ENCODE measurements around the gene SPI1.

The SPI1 gene

GRCh38 chr11:47378010-47378835 lies at the start of gene SPI1:
Gene SPI1, minus strand, starts transcription at chr11:47378547. Its CDS starts 194 bp downstream, at chr11:47378353.
- DNase-seq, result no peak

DNA sequence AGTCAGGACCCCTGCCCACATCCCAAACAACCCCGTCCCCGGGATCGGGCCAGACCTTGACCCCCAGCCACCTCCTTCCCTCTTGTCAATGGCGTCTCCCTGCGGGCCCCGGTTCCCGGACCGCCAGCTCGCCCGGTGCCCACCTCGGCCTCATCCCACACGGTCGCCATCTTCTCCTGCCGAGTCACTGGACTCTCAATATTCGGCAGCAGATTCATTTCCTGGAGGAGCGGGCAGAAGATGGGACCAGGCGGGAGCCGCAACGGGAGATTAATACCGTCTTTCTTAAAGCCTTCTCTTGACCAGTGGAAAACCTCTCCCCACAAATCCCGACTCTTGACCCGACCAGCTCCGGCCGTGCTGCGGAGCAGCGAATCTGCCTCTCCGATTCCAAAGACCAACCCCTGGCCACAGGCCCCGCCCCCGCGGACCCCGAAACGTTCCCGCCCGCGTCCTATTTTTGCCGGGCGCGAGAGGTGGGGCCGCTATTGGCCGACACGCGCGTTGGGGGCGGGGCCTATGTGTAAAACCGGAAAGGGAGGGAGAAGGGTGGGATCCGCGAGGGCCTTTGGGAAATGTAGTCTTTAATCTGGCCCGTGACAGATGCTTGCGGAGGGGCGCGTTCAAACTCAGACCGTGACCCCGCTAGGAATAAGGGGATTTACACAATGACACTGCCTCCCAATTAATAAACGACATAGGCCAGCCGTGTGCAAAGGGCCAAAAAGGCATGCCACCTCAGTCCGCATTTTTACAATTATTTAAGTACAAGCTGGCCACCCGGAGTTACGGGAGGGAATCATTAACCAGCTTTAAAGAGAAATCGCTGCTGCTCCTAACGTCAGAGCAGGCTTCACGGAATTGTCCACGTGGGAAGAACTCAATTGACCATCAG lies 48.0 kb upstream of the SPI1 start, which contains the start of gene PSMC3:
Gene PSMC3, minus strand, starts transcription at position 378 of the 895 bp plus-strand sequence. Its CDS starts 160 bp downstream, at position 218.
- DNase-seq, result peak; percentile 99

DNA sequence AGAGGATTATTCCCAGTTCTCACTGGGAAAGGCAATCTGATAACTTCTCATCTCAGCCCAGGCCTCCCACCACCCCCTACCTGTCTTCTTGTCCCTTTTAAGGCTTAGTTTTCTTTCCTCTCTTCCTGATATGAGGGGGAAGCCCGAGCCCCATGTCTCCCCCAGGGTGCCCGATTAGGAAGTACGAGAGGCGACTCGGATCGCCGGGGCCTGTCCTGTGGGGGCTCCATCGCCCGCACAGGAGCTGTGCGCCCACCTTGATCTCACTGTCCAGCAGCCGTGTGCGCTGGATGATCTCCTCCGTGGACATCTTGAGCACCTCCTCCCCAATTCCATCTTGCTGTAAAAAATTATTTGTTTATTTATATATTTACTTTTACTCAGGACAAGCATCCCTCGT lies 47.3 kb upstream of the SPI1 start:
- DNase-seq, result no peak

GRCh38 chr11:47418454-47419259 lies 40.3 kb upstream of the SPI1 start:
- DNase-seq, result no peak

- DNase-seq, result no peak
Measured at GRCh38 chr11:47417712-47418111, 39.4 kb upstream of the SPI1 start.

DNA sequence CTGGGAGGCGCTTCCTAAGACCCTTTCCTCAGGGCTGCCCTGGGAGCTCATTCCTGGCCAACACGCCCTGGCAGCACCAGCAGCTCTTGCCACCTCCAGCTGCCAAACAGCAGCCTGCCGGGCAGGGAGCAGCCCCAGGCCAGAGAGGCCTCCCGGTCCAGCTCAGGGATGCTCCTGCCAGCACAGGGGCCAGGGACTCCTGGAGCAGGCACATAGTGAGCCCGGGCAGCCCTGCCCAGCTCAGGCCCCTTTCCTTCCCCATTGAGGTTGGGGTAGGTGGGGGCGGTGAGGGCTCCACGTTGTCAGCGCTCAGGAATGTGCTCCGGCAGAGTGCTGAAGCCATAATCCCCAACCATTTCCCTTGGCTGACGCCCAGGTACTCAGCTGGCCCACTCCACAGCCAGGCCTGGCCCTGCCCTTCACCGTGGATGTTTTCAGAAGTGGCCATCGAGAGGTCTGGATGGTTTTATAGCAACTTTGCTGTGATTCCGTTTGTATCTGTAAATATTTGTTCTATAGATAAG lies 37.7 kb upstream of the SPI1 start:
- no peak for DNase-seq

DNA sequence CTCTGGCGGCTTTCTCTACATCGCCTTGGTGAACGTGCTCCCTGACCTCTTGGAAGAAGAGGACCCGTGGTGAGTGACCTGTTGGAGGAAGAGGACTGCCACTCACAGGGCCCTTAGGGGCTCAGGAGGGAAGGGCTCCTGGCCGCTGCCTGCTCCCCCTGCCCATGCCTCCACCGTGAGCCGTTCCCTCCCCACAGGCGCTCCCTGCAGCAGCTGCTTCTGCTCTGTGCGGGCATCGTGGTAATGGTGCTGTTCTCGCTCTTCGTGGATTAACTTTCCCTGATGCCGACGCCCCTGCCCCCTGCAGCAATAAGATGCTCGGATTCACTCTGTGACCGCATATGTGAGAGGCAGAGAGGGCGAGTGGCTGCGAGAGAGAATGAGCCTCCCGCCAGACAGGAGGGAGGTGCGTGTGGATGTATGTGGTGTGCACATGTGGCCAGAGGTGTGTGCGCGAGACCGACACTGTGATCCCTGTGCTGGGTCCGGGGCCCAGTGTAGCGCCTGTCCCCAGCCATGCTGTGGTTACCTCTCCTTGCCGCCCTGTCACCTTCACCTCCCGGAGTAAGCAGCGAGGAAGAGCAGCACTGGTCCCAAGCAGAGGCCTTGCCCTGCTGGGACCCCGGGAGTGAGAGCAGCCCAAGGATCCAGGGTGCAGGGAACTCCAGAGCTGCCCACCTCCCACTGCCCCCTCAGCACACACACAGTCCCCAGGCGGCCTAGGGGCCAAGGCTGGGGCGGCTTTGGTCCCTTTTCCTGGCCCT lies 36.9 kb upstream of the SPI1 start:
- DNase-seq, result no peak

GRCh38 chr11:47414685-47415070 lies 36.3 kb upstream of the SPI1 start:
- no peak for DNase-seq

GRCh38 chr11:47413908-47414684 lies 35.7 kb upstream of the SPI1 start:
- no peak for DNase-seq

GRCh38 chr11:47413351-47413750 lies 35.0 kb upstream of the SPI1 start:
- no peak for DNase-seq

DNA sequence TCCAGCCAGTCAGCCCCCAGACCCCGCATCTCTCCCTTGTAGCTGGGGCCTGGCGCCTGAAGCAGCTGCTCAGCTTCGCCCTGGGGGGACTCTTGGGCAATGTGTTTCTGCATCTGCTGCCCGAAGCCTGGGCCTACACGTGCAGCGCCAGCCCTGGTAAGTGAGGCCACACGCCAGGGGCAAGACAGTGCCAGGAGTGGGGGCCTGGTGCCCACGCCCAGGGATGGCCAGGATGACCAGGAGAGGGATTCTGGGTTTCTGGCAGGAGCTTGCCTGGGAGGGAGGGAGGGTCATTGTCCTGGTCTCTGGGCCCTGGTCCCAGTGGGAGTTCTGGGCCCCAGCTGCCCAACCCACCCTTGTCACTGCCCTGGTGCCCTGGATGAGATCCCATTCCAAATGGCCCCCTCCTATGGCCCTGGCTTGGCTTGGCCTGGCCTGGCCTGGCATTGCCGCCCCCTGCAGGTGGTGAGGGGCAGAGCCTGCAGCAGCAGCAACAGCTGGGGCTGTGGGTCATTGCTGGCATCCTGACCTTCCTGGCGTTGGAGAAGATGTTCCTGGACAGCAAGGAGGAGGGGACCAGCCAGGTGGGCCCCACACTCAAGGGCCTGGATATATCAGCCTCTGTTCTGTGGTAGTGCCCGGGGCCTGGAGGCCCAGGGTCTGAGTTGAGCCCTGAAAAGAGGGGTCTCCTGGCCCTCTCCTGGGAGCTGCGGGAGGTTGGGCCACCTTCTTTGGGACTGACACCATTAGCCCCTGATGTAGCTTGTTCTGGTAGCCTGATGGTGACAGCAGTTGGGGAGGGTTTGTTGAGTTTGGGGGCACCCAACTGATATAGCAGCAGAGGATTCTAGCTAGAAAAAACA lies 33.8 kb upstream of the SPI1 start:
- peak; percentile 72 for DNase-seq

GRCh38 chr11:47410370-47411264 lies 32.3 kb upstream of the SPI1 start:
- DNase-seq, result no peak

DNA sequence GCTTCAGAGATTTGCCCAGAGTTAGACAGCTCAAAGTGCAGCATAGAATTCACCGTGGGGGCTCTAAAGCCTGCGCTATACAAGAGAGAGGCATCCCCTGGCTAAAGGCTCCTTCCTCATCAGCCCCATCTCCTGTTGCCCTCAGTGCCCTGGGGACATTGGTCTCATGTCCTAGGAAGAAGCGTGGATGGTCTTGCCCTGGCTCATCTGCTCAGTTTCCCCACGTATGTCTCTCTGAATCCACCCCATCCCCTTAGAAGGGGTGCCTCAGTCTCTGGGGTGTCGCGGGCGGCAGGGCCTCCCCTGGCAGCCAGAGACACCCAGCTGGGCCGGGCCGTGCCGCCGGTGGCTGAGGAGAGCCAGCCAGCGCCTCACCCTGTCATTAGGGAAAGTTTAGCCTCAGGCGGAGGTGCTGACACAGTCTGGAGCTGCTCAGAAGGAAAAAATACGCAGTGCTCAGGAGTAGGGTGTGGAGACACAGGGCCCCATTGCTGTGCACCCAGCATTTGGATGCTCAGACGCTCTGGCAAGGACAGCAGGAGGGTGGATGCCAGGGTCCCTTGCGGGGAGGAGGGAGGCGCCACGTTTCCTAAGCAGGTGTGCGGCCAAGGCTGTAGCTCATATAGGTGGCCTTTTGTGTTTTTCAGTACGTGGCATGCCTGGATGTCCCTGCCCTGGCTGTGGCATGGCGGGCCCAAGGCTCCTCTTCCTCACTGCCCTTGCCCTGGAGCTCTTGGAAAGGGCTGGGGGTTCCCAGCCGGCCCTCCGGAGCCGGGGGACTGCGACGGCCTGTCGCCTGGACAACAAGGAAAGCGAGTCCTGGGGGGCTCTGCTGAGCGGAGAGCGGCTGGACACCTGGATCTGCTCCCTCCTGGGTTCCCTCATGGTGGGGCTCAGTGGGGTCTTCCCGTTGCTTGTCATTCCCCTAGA lies 31.4 kb upstream of the SPI1 start:
- no peak for DNase-seq

DNA sequence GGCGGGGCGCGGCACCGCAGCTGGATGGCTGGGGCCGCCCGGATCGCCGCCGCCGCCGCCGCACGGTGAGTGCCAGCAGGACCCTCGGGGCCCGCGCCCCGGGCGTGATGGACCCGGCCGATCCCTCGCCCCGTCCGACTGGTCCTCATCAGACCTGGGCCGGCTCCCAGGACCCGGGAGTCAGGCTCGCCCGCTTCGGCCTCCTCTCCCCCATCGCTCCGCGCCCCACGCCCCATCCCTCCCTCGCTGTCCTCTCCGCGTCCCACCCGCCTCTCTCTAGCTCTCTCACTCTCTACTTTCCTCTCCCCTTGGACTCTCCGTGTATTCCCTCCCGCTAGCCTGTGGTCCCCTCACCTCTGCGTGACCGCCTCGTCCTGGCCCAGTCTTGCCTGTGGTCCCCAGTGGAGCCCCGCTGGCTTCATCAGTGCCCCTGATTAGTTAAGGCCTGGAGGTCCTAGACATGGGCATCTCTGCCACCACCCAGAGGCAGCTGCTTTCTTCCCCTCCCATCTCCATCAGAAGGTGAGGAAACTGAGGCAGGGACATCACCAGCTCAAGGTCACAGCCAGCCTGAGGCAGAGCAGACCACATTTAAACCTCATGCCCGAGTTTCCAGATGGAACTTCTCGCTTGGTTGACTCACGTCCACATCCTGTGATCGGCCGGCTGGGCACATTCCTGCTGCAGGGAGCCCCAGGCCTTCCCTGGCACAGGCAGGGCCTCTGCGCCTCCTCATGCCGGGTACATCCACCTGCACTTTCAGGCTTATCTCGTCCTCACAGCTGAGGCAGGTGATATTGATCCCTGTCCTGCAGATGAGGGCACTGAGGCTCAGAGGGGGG lies 30.5 kb upstream of the SPI1 start:
- no peak for DNase-seq

DNA sequence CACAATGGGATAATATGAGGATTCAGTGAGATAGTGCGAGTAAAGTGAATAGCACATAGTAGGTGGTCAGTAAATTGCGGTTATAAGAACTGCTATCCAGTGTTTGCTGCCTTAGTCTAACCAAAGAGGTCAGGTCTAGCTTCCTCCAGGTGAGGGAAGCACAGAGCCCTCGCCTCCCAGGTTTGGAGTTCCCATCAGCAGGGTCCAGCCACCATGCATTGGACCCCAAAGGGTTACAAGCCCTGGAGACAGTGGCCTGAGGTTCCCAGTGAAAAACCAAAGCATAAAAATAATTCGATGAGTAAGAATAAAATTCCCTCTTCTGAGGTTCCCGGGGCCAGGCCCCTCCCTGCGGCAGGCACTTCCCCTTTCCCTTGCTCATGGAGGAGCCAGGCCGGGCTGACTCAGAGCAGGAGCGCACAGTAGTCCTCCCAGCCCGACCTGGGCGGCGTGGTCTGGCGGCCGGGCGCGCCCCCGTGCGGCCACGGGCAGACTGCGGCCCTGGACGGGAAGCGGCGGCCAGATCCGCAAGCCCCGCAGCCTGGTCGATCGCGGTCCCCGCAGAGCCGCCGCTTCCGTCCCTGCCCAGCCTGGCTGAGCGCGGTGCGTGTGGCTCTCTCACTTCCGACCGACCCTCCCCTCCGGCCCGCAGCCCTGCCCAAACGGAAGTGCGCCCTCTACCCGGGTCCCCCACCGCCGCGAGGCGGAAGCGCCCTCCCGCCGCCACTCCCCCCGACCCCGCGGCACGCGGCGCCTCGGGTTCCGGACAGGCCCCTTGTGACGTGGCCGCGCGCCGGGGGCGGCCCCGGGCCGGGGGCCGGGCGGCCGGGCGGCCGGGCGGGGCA lies 29.6 kb upstream of the SPI1 start, which contains the start of gene SLC39A13:
Gene SLC39A13, plus strand, starts transcription at position 845 of the 845 bp plus-strand sequence. CDS start 1,505 bp downstream, outside the sequence.
- DNase-seq, result peak; percentile 96
